ENCODE results near the gene ADAMTS6.
A peak's percentile ranks its signal among the peaks of the same experiment; 100 is the strongest.

The ADAMTS6 gene

GRCh38 chr5:65103756-65104440, 377.8 kb downstream of the ADAMTS6 start:
- no peak for DNase-seq (ENCODE audit: low read depth in 2 of 2)

DNA sequence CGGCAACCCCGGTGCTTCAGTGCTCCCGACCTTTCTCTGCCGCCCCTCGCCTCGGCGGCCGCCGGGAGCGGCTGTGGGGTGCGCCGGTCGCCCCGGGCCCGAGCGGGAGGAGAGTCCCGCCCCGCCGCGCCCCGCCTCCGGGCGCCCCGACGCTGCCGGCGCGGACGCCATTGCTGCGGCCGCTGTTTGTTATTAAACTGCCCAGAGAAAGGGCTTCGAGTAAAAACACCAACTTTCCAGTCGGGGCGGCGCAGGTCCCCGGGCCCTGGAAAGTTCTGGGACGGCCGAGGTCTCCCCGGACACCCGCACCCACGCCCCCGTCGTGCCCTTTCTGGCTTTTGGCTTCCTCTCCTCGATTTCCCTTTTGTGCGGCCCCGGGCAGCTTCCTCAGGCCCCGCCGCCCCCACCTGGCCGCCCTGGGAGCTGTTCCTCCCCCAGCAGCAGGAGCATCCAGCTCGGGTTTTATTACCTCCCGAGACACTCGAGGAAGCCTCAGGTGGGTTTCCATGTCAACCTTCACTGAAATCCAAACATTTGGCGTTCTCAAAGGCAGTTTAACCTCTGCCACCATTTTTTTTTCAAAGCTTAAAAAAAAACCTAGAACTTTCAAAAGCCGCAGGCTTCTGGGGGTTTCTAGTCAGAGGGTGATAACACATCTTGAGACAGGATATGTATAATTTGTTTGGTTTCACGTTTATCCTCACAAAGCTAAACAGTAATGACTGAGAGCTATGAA, 378.6 kb downstream of the ADAMTS6 start:
- peak; percentile 8 to 9 for DNase-seq (ENCODE audit: low read depth in 2 of 2)

- DNase-seq (ENCODE audit: low read depth in 2 of 2): no peak
Observed at GRCh38 chr5:65102371-65102975, 379.2 kb downstream of the ADAMTS6 start.

GRCh38 chr5:65101632-65102100, 380.1 kb downstream of the ADAMTS6 start:
- no peak for DNase-seq (ENCODE audit: low read depth in 2 of 2)

GRCh38 chr5:65100911-65101631, 380.6 kb downstream of the ADAMTS6 start:
- no peak for DNase-seq (ENCODE audit: low read depth in 2 of 2)
